HepG2 (cell line): ENCODE results near the gene NKAIN2. TPM values are rescaled to one million over a fixed set of nuclear protein-coding genes. Genes with fewer than 3 reads are reported as not detected.

Source experiments
- ATAC-seq: fragments of 200-7000 bp; cut with Tn5 transposase; 3 replicates; pipeline ENCODE4 v1.9.1; 2020; ENCODE audit warnings: mild to moderate bottlenecking, moderate library complexity
- BruUV-seq: library from RNA; stranded (reverse); fragments of 400-500 nt; replicated peaks from 2 replicates; lab custom pipeline; 2021; lab: Mats Ljungman, UMichigan
- CTCF ChIA-PET: fragments of 300-600 bp; formaldehyde crosslinking; extraction: SDS; loops from one replicate; lab custom pipeline; 2021; ENCODE audit warnings: low total read pairs, inconsistent platforms, low intra/inter-chr PET ratio; lab: Yijun Ruan, JAX
- POLR2A ChIA-PET: fragments of 350-600 bp; sonication (Branson Sonifier 250); formaldehyde crosslinking; loops from one replicate; lab custom pipeline; 2020; ENCODE audit warnings: antibody characterized with exemption, inconsistent platforms; lab: Yijun Ruan, JAX
- DNase-seq: peaks from one replicate; pipeline ENCODE4 v3.0.0-alpha.2; 2015; ENCODE audit warnings: low spot score
- FAIRE-seq: peaks from 3 replicates; lab custom pipeline; 2011; peaks lifted over from hg19 to GRCh38; lab: Jason Lieb, UNC
- H2AFZ ChIP-seq: one replicate; pipeline ENCODE4 v1.6.1; 2011; ENCODE audit warnings: low read length, inconsistent platforms
- H3K27ac ChIP-seq: fragments of 300-600 bp; 3 replicates; pipeline ENCODE4 v1.8.0; 2011; ENCODE audit warnings: mixed run types, mild to moderate bottlenecking, mixed read lengths, low read length, inconsistent platforms; ENCODE audit not compliant: insufficient read depth; ENCODE audit errors: extremely low read length
- H3K27me3 ChIP-seq, 2 experiments: fragments of 200-600 bp in 1 of 2; 2 replicates in 1 of 2; 3 replicates in 1 of 2; pipeline versions ENCODE4 v1.6.0 to v1.8.0; 2011; ENCODE audit warnings: low read length in 2 of 2, mild to moderate bottlenecking in 2 of 2, moderate library complexity in 2 of 2, inconsistent platforms in 1 of 2; ENCODE audit not compliant: insufficient read depth in 2 of 2, control insufficient read depth in 1 of 2
- H3K36me3 ChIP-seq, 2 experiments: fragments of 200-600 bp in 1 of 2; replicated peaks in 1 of 2; 2 replicates in 1 of 2; 3 replicates in 1 of 2; pipeline versions ENCODE4 v1.5.1 to v1.8.0; 2011; ENCODE audit warnings: low read length in 2 of 2, inconsistent platforms in 1 of 2; ENCODE audit not compliant: insufficient read depth in 2 of 2, control insufficient read depth in 1 of 2
- H3K4me1 ChIP-seq: 2 replicates; pipeline ENCODE4 v1.5.1; 2012; ENCODE audit warnings: low read length, inconsistent platforms; ENCODE audit not compliant: insufficient read depth
- H3K4me2 ChIP-seq: 2 replicates; pipeline ENCODE4 v1.6.0; 2011; ENCODE audit warnings: low read depth, low read length, inconsistent platforms
- H3K4me3 ChIP-seq, 3 experiments: fragments of 200-600 bp in 1 of 3; sonication (generic), shearing (Covaris generic) in 1 of 3; replicated peaks in 1 of 3; 2 replicates each; pipeline ENCODE4 v1.5.1; 2011 to 2016; ENCODE audit warnings: low read length in 3 of 3, inconsistent platforms in 2 of 3, low read depth in 2 of 3, mild to moderate bottlenecking in 2 of 3, control low read depth in 1 of 3, mixed read lengths in 1 of 3; ENCODE audit not compliant: insufficient read depth in 1 of 3
- H3K79me2 ChIP-seq: one replicate; pipeline ENCODE4 v1.6.1; 2011; ENCODE audit warnings: low read length, inconsistent platforms; ENCODE audit not compliant: insufficient read depth
- H3K9ac ChIP-seq: 2 replicates; pipeline ENCODE4 v1.6.0; 2011; ENCODE audit warnings: mild to moderate bottlenecking, low read depth, low read length, inconsistent platforms; ENCODE audit not compliant: insufficient read depth
- H3K9me3 ChIP-seq: 2 replicates; pipeline ENCODE4 v1.5.1; 2012; ENCODE audit warnings: mild to moderate bottlenecking, low read length
- H4K20me1 ChIP-seq: 2 replicates; pipeline ENCODE4 v1.6.0; 2011; ENCODE audit warnings: inconsistent platforms, mild to moderate bottlenecking, low read length, moderate library complexity; ENCODE audit not compliant: insufficient read depth
- FOXA1 ChIP-seq, 2 experiments: fragments of 450-650 bp in 1 of 2; sonication (generic) in 1 of 2; formaldehyde crosslinking in 1 of 2; IDR thresholded peaks; 2 replicates each; pipeline versions ENCODE4 v1.4.0 to v1.6.1; 2016 to 2020; ENCODE audit warnings: missing genetic modification reagents in 1 of 2
- HNRNPLL ChIP-seq: fragments of 200-400 bp; formaldehyde crosslinking; IDR thresholded peaks from 2 replicates; pipeline ENCODE4 v1.6.1; 2017; ENCODE audit warnings: mild to moderate bottlenecking, low read depth, low read length; ENCODE audit not compliant: poor library complexity, severe bottlenecking
- IRX3 ChIP-seq: sonication (generic); formaldehyde crosslinking; IDR thresholded peaks from 2 replicates; pipeline ENCODE4 v1.8.1; 2023; ENCODE audit warnings: mild to moderate bottlenecking, low read depth, missing genetic modification reagents, borderline replicate concordance
- KDM2A ChIP-seq: sonication (generic); formaldehyde crosslinking; IDR thresholded peaks from 2 replicates; pipeline ENCODE4 v1.4.0; 2020; ENCODE audit warnings: low read depth, missing genetic modification reagents, borderline replicate concordance
- KLF12 ChIP-seq: sonication (generic); formaldehyde crosslinking; IDR thresholded peaks from 2 replicates; pipeline ENCODE4 v1.4.0; 2020; ENCODE audit warnings: missing genetic modification reagents, borderline replicate concordance
- NFYC ChIP-seq: IDR thresholded peaks from 2 replicates; pipeline ENCODE4 v1.6.1; 2016; ENCODE audit warnings: missing genetic modification reagents, missing compliant biosample characterization
- ONECUT2 ChIP-seq: sonication (generic); formaldehyde crosslinking; IDR thresholded peaks from 2 replicates; pipeline ENCODE4 v1.4.0; 2020; ENCODE audit warnings: missing genetic modification reagents
- RELA ChIP-seq: sonication (generic); formaldehyde crosslinking; IDR thresholded peaks from 2 replicates; pipeline ENCODE4 v1.4.0; 2020; ENCODE audit warnings: missing genetic modification reagents
- SIN3B ChIP-seq: fragments of 150-350 bp; IDR thresholded peaks from 2 replicates; pipeline ENCODE4 v1.6.1; 2014; ENCODE audit warnings: low read length
- SMYD3 ChIP-seq: sonication (generic); formaldehyde crosslinking; IDR thresholded peaks from 2 replicates; pipeline ENCODE4 v1.8.1; 2023; ENCODE audit warnings: mild to moderate bottlenecking, missing genetic modification reagents
- ZBTB21 ChIP-seq: sonication (generic); formaldehyde crosslinking; IDR thresholded peaks from 2 replicates; pipeline ENCODE4 v1.4.0; 2020; ENCODE audit warnings: missing genetic modification reagents
- WGBS: methylation state at CpG from one replicate; pipeline ENCODE4 v1.1.6; 2017; ENCODE audit warnings: low lambda C conversion rate; 5-methylcytosine and 5-hydroxymethylcytosine counted together
- in situ Hi-C: cut with HindIII; loops from 2 replicates; pipeline ENCODE4 v1.10.0; 2017; ENCODE audit warnings: low pct_unique_long_range_greater_than_20kb; ENCODE audit not compliant: extremely low pct_ligation_motif_present
- intact Hi-C: fragments of 100-400 bp; cut with micrococcal nuclease; formaldehyde crosslinking; loops from one replicate; pipeline ENCODE4 v1.10.0; 2022; ENCODE audit not compliant: unreplicated experiment
- polyA plus RNA-seq, 8 experiments: library from polyadenylated mRNA; depleted of rRNA in 3 of 8; stranded (reverse) in 7 of 8; unstranded in 1 of 8; fragments of >200 nt; fragmentation: Illumina TruSeq in 4 of 8; extraction: Trizol in 4 of 8; gene quantifications; 2 replicates each; pipeline versions ENCODE4 v1.2.1 to v1.2.3, GENCODE V29; 2011 to 2016; ENCODE audit warnings: low read depth in 4 of 8, missing spikeins in 1 of 8, mixed read lengths in 1 of 8; ENCODE audit not compliant: insufficient read depth in 1 of 8
- total RNA-seq, 5 experiments: library from RNA; depleted of rRNA; stranded (reverse); fragments of >200 nt; fragmentation: Illumina TruSeq; extraction: Trizol; gene quantifications; 2 replicates each; pipeline ENCODE4 v1.2.3, GENCODE V29; 2016; ENCODE audit warnings: low read depth in 1 of 5
- TF ChIP-seq, protein P1 (sequence below): sonication (generic); formaldehyde crosslinking; IDR thresholded peaks from 2 replicates; pipeline ENCODE4 v1.5.0; 2020; ENCODE audit warnings: mild to moderate bottlenecking, missing genetic modification reagents, moderate library complexity

NKAIN2 gene
- total and polyA plus RNA-seq, 2 of the 13 experiments (the other 11 are each of a cell fraction or from before 2014, with no cell fraction given) = not detected

DNA sequence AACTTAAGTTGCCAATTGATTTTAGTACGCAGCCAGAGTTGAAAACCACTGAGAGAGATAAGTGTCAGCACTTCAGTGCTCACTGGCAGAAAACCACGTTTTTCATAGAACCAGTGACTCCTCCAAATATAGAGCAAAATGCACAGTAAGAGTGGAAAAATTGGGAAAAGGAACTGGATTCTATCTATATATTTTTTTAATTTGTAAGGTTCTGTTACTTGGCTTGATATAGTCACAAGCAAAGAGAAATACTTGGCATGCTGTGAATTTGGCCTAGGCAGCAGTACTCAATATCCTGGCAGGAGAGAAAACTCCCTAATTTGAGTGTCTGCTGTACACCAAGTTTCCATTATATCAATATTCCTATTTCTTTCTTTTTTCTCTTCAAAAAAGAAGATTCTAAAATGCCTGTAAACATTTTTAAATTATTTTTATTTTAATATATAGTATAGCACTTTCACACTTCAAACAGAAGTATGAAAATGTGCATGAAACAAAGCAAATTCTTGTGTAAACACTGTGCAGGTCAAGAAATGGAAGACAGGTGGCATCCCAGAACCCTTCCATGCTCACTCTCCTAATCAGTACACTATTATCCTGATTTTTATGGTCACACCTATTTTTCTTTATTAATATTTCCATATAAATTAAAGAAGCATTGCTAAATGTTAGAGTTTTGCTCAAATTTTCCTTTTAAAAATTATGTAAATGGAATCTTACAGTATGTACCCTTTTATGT is 596.8 kb downstream of the NKAIN2 start:
- Histone ChIP-seq H3K9ac (no peak overlapping the region), H3K4me2 (no peak overlapping the region), H3K4me1 (no peaks in the 10 kb centered on the region), H2AFZ (no peak overlapping the region), H3K27ac (no peak overlapping the region), H3K9me3 (no peaks in the 10 kb centered on the region), H3K4me3 (no peak overlapping the region), H4K20me1 (no peaks in the 10 kb centered on the region), H3K79me2 (no peaks in the 10 kb centered on the region), H3K27me3 (no peaks in the 10 kb centered on the region), H3K36me3 (no peaks in the 10 kb centered on the region)
- WGBS = 2% methylated on average over 2 of the region's 2 CpGs
- no peak for DNase-seq
- in situ Hi-C loops = no loop called here
- FAIRE-seq = no peak
- ATAC-seq = no peak
- BruUV-seq = no TSS peak
- ChIA-PET POLR2A (no interaction called here), CTCF (no interaction called here)
- TF ChIP-seq, protein P1, sequence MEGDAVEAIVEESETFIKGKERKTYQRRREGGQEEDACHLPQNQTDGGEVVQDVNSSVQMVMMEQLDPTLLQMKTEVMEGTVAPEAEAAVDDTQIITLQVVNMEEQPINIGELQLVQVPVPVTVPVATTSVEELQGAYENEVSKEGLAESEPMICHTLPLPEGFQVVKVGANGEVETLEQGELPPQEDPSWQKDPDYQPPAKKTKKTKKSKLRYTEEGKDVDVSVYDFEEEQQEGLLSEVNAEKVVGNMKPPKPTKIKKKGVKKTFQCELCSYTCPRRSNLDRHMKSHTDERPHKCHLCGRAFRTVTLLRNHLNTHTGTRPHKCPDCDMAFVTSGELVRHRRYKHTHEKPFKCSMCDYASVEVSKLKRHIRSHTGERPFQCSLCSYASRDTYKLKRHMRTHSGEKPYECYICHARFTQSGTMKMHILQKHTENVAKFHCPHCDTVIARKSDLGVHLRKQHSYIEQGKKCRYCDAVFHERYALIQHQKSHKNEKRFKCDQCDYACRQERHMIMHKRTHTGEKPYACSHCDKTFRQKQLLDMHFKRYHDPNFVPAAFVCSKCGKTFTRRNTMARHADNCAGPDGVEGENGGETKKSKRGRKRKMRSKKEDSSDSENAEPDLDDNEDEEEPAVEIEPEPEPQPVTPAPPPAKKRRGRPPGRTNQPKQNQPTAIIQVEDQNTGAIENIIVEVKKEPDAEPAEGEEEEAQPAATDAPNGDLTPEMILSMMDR (CRISPR knock-in tag) = peak; percentile 24; the same call in 1 of the 2 replicates
- TF ChIP-seq IRX3 (no peak), RELA (CRISPR knock-in tag) (no peak), FOXA1 (IDR thresholded peaks at IDR 0.05) (no peak), FOXA1 (CRISPR knock-in tag; IDR thresholded peaks at IDR 0.05) (0 out of 2 replicates have a peak, but pooled peaks have one; percentile 19), ZBTB21 (no peak), ONECUT2 (CRISPR knock-in tag) (no peak), HNRNPLL (no peak), KDM2A (CRISPR knock-in tag) (no peak), SIN3B (no peak), SMYD3 (CRISPR knock-in tag) (no peak), NFYC (CRISPR knock-in tag) (no peak), KLF12 (CRISPR knock-in tag) (no peak)
- intact Hi-C loops = no loop called here
